ENCODE data around the gene EIF2S3. TPM values are rescaled to one million over a fixed set of nuclear protein-coding genes. Genes with fewer than 3 reads are reported as not detected.

EIF2S3 gene
- total RNA-seq, 4 donors from 2014 or later: 139 to 179 (median 156) TPM

- TF ChIP-seq POLR2AphosphoS5 (IDR thresholded peaks at IDR 0.05) (peak; percentile 68), EP300 (IDR thresholded peaks at IDR 0.05) (no peak)
- H3K4me3 ChIP-seq: no peak overlapping the region
- no peaks in the 10 kb centered on the region for H3K9me3 ChIP-seq
- H3K4me1 ChIP-seq: peaks cover 0 to 39% (median 0%) of the 10 kb centered on the region in 3 donors
- peak overlapping the region in 2 of 4 donors; percentile 4 to 45 for H3K27ac ChIP-seq
- no peak for ATAC-seq
- 20 to 30% methylated on average over 2 to 4 of the region's 5 CpGs for WGBS, 2 donors (ENCODE audit: low coverage in 1 of 2)
- H3K27me3 ChIP-seq: no peaks in the 10 kb centered on the region
- H3K36me3 ChIP-seq: no peaks in the 10 kb centered on the region
Measured at GRCh38 chrX:24014388-24015018, 40.3 kb upstream of the EIF2S3 start.

DNA sequence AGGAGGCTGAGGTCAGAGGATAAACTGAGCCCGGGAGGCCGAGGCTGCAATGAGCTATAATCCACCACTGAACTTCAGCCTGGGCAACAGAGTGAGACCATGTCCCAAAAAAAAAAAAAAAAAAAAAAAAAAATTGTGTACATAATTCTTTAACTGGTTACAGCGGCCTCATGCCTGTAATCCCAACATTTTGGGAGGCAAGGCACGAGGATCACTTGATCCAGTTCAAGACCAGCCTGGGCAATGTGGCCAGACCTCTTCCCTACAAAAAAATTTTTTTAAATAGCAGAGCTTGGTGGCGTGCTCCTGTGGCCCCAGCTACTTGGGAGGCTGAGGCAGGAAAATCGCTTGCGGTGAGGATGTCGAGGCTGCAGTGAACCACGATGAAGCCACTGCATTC is 37.1 kb upstream of the EIF2S3 start:
- Histone ChIP-seq H3K4me3 (no peak overlapping the region), H3K27ac (no peak overlapping the region), H3K27me3 (no peaks in the 10 kb centered on the region), H3K9me3 (no peaks in the 10 kb centered on the region), H3K36me3 (no peaks in the 10 kb centered on the region), H3K4me1 (peaks cover 0 to 57% (median 0%) of the 10 kb centered on the region in 3 donors)
- 76 to 90% methylated on average over 2 to 3 of the region's 9 CpGs for WGBS, 2 donors (ENCODE audit: low coverage in 1 of 2)
- TF ChIP-seq, protein P1, sequence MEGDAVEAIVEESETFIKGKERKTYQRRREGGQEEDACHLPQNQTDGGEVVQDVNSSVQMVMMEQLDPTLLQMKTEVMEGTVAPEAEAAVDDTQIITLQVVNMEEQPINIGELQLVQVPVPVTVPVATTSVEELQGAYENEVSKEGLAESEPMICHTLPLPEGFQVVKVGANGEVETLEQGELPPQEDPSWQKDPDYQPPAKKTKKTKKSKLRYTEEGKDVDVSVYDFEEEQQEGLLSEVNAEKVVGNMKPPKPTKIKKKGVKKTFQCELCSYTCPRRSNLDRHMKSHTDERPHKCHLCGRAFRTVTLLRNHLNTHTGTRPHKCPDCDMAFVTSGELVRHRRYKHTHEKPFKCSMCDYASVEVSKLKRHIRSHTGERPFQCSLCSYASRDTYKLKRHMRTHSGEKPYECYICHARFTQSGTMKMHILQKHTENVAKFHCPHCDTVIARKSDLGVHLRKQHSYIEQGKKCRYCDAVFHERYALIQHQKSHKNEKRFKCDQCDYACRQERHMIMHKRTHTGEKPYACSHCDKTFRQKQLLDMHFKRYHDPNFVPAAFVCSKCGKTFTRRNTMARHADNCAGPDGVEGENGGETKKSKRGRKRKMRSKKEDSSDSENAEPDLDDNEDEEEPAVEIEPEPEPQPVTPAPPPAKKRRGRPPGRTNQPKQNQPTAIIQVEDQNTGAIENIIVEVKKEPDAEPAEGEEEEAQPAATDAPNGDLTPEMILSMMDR (IDR thresholded peaks at IDR 0.05): no peak
- TF ChIP-seq EP300 (IDR thresholded peaks at IDR 0.05) (no peak), POLR2AphosphoS5 (IDR thresholded peaks at IDR 0.05) (no peak), POLR2A (IDR thresholded peaks at IDR 0.05) (no peak)
- ATAC-seq: no peak

DNA sequence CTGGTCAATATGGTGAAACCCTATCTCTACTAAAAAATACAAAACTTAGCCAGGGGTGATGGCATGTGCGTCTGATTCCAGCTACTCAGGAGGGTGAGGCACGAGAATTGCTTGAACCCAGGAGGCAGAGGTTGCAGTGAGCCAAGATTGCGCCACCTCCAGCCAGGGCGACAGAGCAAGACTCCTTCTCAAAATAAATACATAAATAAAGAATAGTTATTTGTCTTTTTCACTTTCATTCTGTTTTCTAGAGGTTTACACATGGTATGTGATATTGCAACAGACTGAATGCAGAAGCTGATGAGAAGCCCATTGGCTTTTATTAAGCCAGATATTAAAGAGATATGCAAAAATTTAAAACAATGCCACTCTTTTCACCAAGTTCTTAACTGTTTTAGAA is 35.9 kb upstream of the EIF2S3 start:
- no peak for ATAC-seq
- no peaks in the 10 kb centered on the region for H3K9me3 ChIP-seq
- no peak for TF ChIP-seq POLR2AphosphoS5 (IDR thresholded peaks at IDR 0.05)
- H3K27me3 ChIP-seq: no peaks in the 10 kb centered on the region
- H3K27ac ChIP-seq: peak overlapping the region in 2 of 4 donors; percentile 43 to 71
- peaks cover 0 to 49% (median 0%) of the 10 kb centered on the region in 3 donors for H3K4me1 ChIP-seq
- H3K36me3 ChIP-seq: no peaks in the 10 kb centered on the region
- WGBS, 2 donors (ENCODE audit: low coverage in 1 of 2): 76% methylated on average over 3 of the region's 4 CpGs; no CpG with 5 or more reads in 1 of the 2 donors
- H3K4me3 ChIP-seq: no peak overlapping the region

DNA sequence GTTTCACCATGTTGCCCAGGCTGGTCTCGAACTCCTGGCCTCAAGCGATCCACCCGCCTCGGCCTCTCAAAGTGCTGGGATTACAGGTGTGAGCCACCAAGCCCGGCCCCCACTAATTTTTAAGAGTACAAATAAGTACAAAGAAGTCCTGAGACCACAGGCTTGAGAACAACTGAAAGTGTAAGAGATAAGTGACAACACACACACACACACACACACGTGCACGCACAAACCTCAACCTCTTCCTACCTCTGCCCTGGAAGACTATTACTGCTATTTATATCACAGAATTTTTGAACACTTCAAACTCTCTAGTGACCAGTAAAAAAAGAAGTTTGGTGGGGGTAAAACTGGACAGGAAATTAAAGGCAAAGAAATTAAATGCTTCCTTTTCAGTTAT is 35.3 kb upstream of the EIF2S3 start:
- no peaks in the 10 kb centered on the region for H3K9me3 ChIP-seq
- no peaks in the 10 kb centered on the region for H3K27me3 ChIP-seq
- 37 to 53% methylated on average over 2 to 3 of the region's 7 CpGs for WGBS, 2 donors (ENCODE audit: low coverage in 1 of 2)
- no peak overlapping the region for H3K4me3 ChIP-seq
- TF ChIP-seq EP300 (IDR thresholded peaks at IDR 0.05): no peak
- no peak for TF ChIP-seq POLR2AphosphoS5 (IDR thresholded peaks at IDR 0.05)
- TF ChIP-seq, protein P1 (IDR thresholded peaks at IDR 0.05): no peak
- TF ChIP-seq POLR2A (IDR thresholded peaks at IDR 0.05): no peak
- ATAC-seq: no peak
- H3K4me1 ChIP-seq: peaks cover 0 to 43% (median 0%) of the 10 kb centered on the region in 3 donors
- no peaks in the 10 kb centered on the region for H3K36me3 ChIP-seq
- peak overlapping the region in 3 of 4 donors; percentile 43 to 71 (median 60) for H3K27ac ChIP-seq

DNA sequence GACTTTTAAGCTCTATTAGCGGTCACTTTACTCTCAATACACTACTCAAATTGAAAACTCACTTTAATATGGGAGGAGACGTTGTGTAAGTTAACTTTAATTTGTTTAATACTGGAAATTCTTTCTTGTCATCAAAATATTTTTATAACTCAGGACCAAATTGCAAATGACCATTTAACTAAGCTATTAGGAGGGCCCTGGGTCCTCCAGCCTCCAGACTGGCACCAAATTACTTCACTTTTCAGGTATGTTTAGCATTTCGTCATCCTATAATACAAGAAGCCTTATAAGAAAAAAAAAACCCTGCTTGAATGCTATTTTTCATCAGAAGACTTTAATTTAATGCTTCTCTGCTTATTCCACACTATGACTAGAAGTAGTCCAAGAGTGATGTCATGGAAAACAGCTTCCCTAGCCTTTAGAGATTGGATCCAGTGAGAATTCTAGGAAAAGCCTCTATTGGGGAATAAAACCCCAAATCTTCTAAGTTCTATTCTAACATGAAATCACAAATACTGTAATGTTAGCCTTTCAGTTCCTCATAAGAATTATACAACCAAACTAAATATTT is 34.4 kb upstream of the EIF2S3 start:
- TF ChIP-seq EP300 (IDR thresholded peaks at IDR 0.05) (no peak), POLR2A (IDR thresholded peaks at IDR 0.05) (no peak), POLR2AphosphoS5 (IDR thresholded peaks at IDR 0.05) (no peak)
- TF ChIP-seq, protein P1 (IDR thresholded peaks at IDR 0.05): no peak
- 26 to 34% methylated on average over 3 of the region's 3 CpGs for WGBS, 2 donors (ENCODE audit: low coverage in 1 of 2)
- Histone ChIP-seq H3K4me3 (no peak overlapping the region), H3K4me1 (peaks cover 0 to 33% (median 0%) of the 10 kb centered on the region in 3 donors), H3K9me3 (no peaks in the 10 kb centered on the region), H3K27ac (peak overlapping the region; percentile 15 to 71 (median 52)), H3K27me3 (no peaks in the 10 kb centered on the region), H3K36me3 (no peaks in the 10 kb centered on the region)
- ATAC-seq: no peak

DNA sequence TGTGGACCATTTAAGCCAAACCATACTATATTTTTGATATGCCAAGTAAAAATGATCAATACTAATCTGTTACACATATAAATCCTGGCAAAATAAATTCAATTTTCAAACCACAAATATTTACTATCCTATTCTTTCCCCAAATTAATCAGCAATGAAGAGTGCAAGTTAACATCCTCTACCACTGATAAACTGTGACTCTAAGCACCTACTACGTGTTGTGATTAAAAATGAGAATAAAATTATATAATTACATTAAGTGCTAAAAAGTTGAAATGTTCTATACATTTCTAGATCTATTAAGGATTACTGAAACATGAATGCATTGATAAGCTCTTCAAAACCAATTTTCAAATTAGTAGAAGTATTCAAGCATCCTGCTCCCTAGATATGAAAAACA is 31.2 kb upstream of the EIF2S3 start:
- peak overlapping the region in 3 of 4 donors; percentile 97 to 98 (median 97) for H3K27ac ChIP-seq
- no peak for ATAC-seq
- no peaks in the 10 kb centered on the region for H3K27me3 ChIP-seq
- 0 to 7% methylated on average over 1 of the region's 1 CpG for WGBS, 2 donors (ENCODE audit: low coverage in 1 of 2)
- TF ChIP-seq POLR2A (IDR thresholded peaks at IDR 0.05) (no peak), POLR2AphosphoS5 (IDR thresholded peaks at IDR 0.05) (no peak), EP300 (IDR thresholded peaks at IDR 0.05) (no peak)
- TF ChIP-seq, protein P1 (IDR thresholded peaks at IDR 0.05): no peak
- no peaks in the 10 kb centered on the region for H3K36me3 ChIP-seq
- H3K4me3 ChIP-seq: peak overlapping the region; percentile 82 to 97
- H3K4me1 ChIP-seq: peaks cover 0 to 28% (median 0%) of the 10 kb centered on the region in 3 donors
- H3K9me3 ChIP-seq: no peaks in the 10 kb centered on the region

All from gastroesophageal sphincter (tissue), 4 donors.